ENCODE results near the gene CLDND2.

DNA sequence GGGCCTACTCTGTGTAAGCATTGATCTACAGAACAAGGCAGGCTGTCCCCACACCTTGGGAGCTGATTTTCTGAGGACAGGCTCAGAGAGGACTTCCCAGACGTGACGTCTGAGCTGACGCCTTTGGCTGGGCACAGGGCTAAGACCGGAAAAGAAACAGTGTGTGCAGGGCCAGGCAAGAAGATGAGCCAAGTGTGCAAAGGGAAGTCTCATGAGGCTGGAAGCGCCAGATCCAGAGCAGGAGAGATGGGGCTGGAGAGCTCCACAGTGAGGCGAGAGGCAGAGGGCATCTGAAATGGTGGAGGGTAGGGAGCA lies 44.7 kb downstream of the CLDND2 start:
- TF ChIP-seq, protein P1, sequence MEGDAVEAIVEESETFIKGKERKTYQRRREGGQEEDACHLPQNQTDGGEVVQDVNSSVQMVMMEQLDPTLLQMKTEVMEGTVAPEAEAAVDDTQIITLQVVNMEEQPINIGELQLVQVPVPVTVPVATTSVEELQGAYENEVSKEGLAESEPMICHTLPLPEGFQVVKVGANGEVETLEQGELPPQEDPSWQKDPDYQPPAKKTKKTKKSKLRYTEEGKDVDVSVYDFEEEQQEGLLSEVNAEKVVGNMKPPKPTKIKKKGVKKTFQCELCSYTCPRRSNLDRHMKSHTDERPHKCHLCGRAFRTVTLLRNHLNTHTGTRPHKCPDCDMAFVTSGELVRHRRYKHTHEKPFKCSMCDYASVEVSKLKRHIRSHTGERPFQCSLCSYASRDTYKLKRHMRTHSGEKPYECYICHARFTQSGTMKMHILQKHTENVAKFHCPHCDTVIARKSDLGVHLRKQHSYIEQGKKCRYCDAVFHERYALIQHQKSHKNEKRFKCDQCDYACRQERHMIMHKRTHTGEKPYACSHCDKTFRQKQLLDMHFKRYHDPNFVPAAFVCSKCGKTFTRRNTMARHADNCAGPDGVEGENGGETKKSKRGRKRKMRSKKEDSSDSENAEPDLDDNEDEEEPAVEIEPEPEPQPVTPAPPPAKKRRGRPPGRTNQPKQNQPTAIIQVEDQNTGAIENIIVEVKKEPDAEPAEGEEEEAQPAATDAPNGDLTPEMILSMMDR (IDR thresholded peaks at IDR 0.05): no peak
- TF ChIP-seq, protein P2, sequence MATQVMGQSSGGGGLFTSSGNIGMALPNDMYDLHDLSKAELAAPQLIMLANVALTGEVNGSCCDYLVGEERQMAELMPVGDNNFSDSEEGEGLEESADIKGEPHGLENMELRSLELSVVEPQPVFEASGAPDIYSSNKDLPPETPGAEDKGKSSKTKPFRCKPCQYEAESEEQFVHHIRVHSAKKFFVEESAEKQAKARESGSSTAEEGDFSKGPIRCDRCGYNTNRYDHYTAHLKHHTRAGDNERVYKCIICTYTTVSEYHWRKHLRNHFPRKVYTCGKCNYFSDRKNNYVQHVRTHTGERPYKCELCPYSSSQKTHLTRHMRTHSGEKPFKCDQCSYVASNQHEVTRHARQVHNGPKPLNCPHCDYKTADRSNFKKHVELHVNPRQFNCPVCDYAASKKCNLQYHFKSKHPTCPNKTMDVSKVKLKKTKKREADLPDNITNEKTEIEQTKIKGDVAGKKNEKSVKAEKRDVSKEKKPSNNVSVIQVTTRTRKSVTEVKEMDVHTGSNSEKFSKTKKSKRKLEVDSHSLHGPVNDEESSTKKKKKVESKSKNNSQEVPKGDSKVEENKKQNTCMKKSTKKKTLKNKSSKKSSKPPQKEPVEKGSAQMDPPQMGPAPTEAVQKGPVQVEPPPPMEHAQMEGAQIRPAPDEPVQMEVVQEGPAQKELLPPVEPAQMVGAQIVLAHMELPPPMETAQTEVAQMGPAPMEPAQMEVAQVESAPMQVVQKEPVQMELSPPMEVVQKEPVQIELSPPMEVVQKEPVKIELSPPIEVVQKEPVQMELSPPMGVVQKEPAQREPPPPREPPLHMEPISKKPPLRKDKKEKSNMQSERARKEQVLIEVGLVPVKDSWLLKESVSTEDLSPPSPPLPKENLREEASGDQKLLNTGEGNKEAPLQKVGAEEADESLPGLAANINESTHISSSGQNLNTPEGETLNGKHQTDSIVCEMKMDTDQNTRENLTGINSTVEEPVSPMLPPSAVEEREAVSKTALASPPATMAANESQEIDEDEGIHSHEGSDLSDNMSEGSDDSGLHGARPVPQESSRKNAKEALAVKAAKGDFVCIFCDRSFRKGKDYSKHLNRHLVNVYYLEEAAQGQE (IDR thresholded peaks at IDR 0.05; ENCODE audit: low read depth, low read length): no peak
- no peak for TF ChIP-seq NFIC (IDR thresholded peaks at IDR 0.05; ENCODE audit: borderline replicate concordance)
- TF ChIP-seq RAD21 (IDR thresholded peaks at IDR 0.05; ENCODE audit: low read length): no peak
- no peak for TF ChIP-seq RCOR1 (IDR thresholded peaks at IDR 0.05; ENCODE audit: low read length)
- TF ChIP-seq EP300 (IDR thresholded peaks at IDR 0.05; ENCODE audit: borderline replicate concordance in 1 of 2, low read depth in 1 of 2, low read length in 1 of 2): no peak
- TF ChIP-seq EZH2phosphoT487 (IDR thresholded peaks at IDR 0.05; ENCODE audit: borderline replicate concordance, low read depth): no peak
- TF ChIP-seq POLR2AphosphoS5 (IDR thresholded peaks at IDR 0.05; ENCODE audit: low read depth, low read length): no peak
- TF ChIP-seq, protein P3, sequence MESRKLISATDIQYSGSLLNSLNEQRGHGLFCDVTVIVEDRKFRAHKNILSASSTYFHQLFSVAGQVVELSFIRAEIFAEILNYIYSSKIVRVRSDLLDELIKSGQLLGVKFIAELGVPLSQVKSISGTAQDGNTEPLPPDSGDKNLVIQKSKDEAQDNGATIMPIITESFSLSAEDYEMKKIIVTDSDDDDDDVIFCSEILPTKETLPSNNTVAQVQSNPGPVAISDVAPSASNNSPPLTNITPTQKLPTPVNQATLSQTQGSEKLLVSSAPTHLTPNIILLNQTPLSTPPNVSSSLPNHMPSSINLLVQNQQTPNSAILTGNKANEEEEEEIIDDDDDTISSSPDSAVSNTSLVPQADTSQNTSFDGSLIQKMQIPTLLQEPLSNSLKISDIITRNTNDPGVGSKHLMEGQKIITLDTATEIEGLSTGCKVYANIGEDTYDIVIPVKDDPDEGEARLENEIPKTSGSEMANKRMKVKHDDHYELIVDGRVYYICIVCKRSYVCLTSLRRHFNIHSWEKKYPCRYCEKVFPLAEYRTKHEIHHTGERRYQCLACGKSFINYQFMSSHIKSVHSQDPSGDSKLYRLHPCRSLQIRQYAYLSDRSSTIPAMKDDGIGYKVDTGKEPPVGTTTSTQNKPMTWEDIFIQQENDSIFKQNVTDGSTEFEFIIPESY (IDR thresholded peaks at IDR 0.05; ENCODE audit: borderline replicate concordance, low read depth): no peak
- TF ChIP-seq, protein P4, sequence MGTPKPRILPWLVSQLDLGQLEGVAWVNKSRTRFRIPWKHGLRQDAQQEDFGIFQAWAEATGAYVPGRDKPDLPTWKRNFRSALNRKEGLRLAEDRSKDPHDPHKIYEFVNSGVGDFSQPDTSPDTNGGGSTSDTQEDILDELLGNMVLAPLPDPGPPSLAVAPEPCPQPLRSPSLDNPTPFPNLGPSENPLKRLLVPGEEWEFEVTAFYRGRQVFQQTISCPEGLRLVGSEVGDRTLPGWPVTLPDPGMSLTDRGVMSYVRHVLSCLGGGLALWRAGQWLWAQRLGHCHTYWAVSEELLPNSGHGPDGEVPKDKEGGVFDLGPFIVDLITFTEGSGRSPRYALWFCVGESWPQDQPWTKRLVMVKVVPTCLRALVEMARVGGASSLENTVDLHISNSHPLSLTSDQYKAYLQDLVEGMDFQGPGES (IDR thresholded peaks at IDR 0.05; ENCODE audit: low read depth, low read length): no peak
- no peak for TF ChIP-seq FOSL2 (IDR thresholded peaks at IDR 0.05; ENCODE audit: borderline replicate concordance, low read depth)
- no peak for TF ChIP-seq TAF1 (IDR thresholded peaks at IDR 0.05; ENCODE audit: borderline replicate concordance, low read depth, low read length)
- TF ChIP-seq GABPA (IDR thresholded peaks at IDR 0.05; ENCODE audit: low read depth): no peak
- TF ChIP-seq TEAD4 (IDR thresholded peaks at IDR 0.05; ENCODE audit: borderline replicate concordance, insufficient read depth): no peak
